ENCODE results near the gene PRLH.
"Not testable (repeated sequence)": the region's sequence is repeated elsewhere in the genome, so short reads cannot be mapped to it uniquely, and the experiment has no call there.

PRLH gene

GRCh38 chr2:237590272-237591140, 24.1 kb downstream of the PRLH start, which contains the start of gene RAB17:
Gene RAB17, minus strand, starts transcription at chr2:237590734. Its CDS starts 4,580 bp downstream, at chr2:237586154.
- FAIRE-seq: no peak

GRCh38 chr2:237591141-237591881, 24.9 kb downstream of the PRLH start:
- no peak for TF ChIP-seq POLR2A (IDR thresholded peaks at IDR 0.05; ENCODE audit: low read depth, low read length)
- FAIRE-seq (no peak), DNase-seq (ENCODE audit: insufficient read length, low spot score) (no peak)

More at GRCh38 chr2:237590272-237591140, 24.1 kb downstream of the PRLH start, which contains the start of gene RAB17:
- TF ChIP-seq POLR2A (IDR thresholded peaks at IDR 0.05; ENCODE audit: low read depth, low read length): no peak
- peak; percentile 40 for DNase-seq (ENCODE audit: insufficient read length, low spot score)

DNA sequence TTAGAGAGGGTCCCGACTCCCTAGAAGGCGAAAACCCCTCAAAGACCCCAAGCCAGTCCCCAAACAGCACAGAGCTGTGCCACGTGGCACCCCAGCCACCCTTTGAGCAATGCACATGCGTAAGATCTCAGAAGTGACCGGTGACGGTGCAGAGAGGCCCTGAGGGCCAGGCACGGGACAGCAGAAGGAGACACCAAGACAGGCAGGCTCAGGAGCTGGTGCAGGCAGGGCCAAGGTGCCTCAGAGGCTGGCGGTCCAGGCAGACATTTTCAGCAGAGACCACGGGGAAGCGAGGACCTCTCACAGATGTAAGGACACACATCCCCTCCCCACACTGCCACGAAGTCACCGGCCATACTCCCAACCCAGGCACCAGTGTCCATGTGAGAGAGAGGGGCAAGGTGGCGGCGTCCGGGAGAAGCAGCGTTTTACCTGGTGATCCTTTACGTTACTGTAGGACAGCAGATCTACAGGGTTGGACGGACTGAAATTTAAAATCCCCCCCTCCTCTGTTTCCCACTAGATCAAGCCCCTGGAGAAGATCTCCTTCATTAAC, 26.1 kb downstream of the PRLH start:
- DNase-seq (ENCODE audit: insufficient read length, low spot score) (no peak), FAIRE-seq (no peak)
- no peak for TF ChIP-seq POLR2A (IDR thresholded peaks at IDR 0.05; ENCODE audit: low read depth, low read length)

- DNase-seq (ENCODE audit: insufficient read length, low spot score) (no peak), FAIRE-seq (no peak)
- TF ChIP-seq POLR2A (IDR thresholded peaks at IDR 0.05; ENCODE audit: low read depth, low read length): no peak
These were observed 26.7 kb downstream of the PRLH start for GRCh38 chr2:237593036-237593435.

DNA sequence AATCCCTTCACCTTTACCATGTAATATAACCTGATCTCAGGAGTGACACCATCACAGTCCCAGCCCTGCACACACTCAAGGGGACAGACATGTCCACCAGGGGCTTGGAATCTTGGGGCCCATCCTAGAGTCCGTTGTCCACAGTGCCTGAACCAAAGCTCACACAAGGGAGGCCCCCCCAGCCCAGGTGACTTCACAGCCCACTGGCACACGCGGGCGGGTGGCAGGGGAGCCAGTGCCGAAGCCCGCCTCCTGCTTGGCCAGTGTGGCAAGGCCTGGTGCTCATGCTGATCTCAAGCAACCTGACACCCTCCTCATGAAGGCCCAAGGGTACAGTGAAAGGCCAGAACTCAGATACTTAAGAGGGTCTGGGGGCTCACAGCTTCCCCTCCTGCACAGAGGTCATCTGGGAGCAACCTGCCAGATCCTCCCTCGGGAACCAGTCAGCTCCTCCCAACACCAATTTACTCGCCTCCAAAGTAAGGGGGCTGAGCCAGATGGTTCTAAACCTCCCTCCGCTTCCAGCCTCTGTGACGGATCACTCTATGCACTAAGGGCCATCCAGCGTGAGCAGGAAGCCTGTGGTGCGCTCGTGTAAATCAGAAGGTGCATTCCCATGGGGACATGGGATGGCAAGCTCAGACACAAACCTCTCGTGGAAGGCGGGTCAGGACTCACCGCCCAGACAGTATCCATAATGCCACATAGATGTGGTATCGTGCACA, 27.4 kb downstream of the PRLH start:
- DNase-seq (ENCODE audit: insufficient read length, low spot score): no peak
- no peak for TF ChIP-seq POLR2A (IDR thresholded peaks at IDR 0.05; ENCODE audit: low read depth, low read length)
- FAIRE-seq: no peak

GRCh38 chr2:237594514-237594871, 28.1 kb downstream of the PRLH start:
- DNase-seq (ENCODE audit: insufficient read length, low spot score): no peak
- no peak for FAIRE-seq
- TF ChIP-seq POLR2A (IDR thresholded peaks at IDR 0.05; ENCODE audit: low read depth, low read length): no peak

DNA sequence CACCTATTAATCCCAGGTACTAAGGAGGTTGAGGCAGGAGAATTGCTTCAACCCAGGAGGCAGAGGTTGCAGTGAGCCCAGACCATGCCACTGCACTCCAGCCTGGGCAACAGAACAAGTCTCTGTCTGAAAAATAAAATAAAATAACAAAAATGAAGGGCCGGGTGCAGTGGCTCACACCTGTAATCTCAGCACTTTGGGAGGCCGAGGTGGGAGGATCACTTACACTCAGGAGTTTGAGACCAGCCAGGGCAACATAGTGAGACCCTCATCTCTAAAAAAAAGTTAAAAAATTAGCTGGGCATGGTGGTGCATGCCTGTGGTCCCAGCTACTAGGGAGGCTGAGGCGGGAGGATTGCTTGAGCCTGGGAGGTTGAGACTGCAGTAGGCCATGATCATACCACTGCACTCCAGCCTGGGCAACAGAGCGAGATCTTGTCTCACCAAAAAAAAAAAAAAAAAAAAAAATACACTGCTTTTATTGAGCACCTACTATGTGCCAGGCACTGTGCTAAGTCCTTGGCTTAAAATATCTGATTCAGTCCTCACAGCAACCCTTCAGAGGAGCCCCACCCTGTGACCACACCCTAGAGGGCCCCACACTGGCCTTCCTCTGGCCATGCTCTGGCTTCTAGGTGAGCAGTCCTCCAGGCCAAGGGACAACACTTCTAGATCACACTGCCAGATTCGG, 29.6 kb downstream of the PRLH start:
- DNase-seq (ENCODE audit: insufficient read length, low spot score); FAIRE-seq: not testable (repeated sequence)

DNA sequence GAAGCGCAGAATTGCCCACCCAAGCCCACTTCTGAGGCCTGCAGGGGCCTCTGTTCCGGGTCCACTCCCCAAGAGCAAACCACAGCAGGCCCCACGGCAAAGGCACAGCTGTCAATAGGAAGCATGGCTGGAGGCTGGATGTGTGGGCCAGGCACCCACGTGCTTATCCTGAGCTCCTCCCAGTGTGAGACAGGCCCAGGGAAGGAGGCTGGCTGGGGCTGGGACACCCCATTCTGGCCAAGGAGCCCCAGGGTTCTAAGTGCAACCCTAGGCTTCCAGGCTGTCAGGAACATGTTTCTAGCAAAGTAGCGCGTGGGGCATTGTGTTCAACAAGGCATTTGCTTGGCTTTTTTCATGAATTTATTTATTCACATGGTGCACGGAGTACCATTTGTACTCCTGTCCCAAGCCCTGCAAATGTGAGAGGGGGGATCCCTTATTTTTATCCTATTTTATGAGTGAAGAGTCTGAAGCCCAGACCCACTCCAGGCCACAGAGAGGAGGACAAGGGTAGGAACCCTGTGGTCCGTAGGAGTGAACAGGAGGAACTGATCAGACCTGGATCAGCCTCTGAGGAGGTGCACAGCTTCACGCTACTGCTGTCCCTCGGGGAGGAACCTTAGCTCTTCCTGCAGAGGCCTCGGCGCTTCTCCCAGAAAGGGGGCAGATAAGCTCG, 30.3 kb downstream of the PRLH start:
- no peak for TF ChIP-seq POLR2A (IDR thresholded peaks at IDR 0.05; ENCODE audit: low read depth, low read length)
- FAIRE-seq (no peak), DNase-seq (ENCODE audit: insufficient read length, low spot score) (no peak)

GRCh38 chr2:237597196-237598145, 31.1 kb downstream of the PRLH start:
- DNase-seq (ENCODE audit: insufficient read length, low spot score) (no peak), FAIRE-seq (no peak)
- TF ChIP-seq POLR2A (IDR thresholded peaks at IDR 0.05; ENCODE audit: low read depth, low read length): no peak

DNA sequence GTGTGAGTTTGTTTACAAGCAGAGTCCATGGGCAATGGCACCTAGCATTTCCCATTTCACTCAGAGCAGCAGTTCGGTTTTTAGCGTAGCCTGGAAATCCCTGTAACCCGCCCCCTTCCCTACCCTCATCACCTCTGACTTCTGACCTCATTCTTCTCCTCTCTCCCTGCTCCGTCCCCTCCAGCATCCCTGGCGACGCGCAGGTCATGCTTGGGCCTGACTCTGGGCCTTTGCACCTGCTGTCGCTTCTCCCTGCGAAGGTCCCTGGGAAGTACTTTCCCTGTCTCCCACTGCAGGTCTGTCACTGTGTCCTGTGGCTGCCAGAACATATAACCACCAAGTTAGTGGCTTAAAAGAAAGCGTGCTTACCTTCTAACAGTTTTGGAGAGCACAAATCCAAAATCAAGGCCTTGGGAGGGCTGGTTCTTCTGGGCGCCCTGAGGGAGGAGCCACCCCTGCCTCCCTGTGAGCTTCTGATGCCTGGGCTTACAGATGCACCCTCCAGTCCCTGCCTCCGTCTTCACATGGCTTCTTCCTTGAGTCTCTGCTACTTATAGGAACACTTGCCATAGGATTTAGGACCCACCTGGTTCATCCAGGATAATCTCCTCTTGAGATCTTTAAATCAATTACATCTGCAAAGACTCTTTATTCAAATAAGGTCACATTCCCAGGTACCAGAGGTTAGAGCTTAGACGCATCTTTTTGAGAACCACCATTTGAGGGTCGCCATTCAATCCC, 32.3 kb downstream of the PRLH start:
- no peak for TF ChIP-seq POLR2A (IDR thresholded peaks at IDR 0.05; ENCODE audit: low read depth, low read length)
- DNase-seq (ENCODE audit: insufficient read length, low spot score) (no peak), FAIRE-seq (no peak)

- FAIRE-seq: no peak
- TF ChIP-seq POLR2A (IDR thresholded peaks at IDR 0.05; ENCODE audit: low read depth, low read length): no peak
- no peak for DNase-seq (ENCODE audit: insufficient read length, low spot score)
These were observed 33.2 kb downstream of the PRLH start for GRCh38 chr2:237599465-237600110.
